Esophagus squamous epithelium (tissue), 4 donors: Measurements from ENCODE around the gene KCNK5.

Experiments
- CTCF ChIP-seq, 6 experiments: fragments of 450-650 bp in 4 of 6; fragments of 200-600 bp in 2 of 6; sonication (generic) in 2 of 6; IDR thresholded peaks; one replicate each; pipeline ENCODE4 v1.5.1; 2016 to 2019; ENCODE audit warnings: antibody characterized with exemption in 6 of 6, mild to moderate bottlenecking in 4 of 6, moderate library complexity in 4 of 6
- POLR2A ChIP-seq, 4 donors: fragments of 450-650 bp; IDR thresholded peaks; one replicate each; pipeline ENCODE4 v1.6.1; 2017; ENCODE audit warnings: antibody characterized with exemption in 4 of 4, mild to moderate bottlenecking in 4 of 4, moderate library complexity in 3 of 4

GRCh38 chr6:39224523-39225182 lies 4.6 kb downstream of the KCNK5 start:
- TF ChIP-seq POLR2A (IDR thresholded peaks at IDR 0.05) = no peak
- no peak for TF ChIP-seq CTCF (IDR thresholded peaks at IDR 0.05)
